GM18870 (cell line): ENCODE measurements around the gene ZBTB46.

ENCODE experiments used
- ATAC-seq: cut with Tn5 transposase; IDR thresholded peaks from one replicate; pipeline ENCODE4 v1.9.1; 2021; ENCODE audit warnings: moderate library complexity; ENCODE audit not compliant: unreplicated experiment

Gene ZBTB46

GRCh38 chr20:63707558-63708300 is 123.3 kb downstream of the ZBTB46 start, which contains the start of the genes ARFRP1 and ZGPAT:
Gene ARFRP1, minus strand, starts transcription at chr20:63707976. Its CDS starts 885 bp downstream, at chr20:63707091.
Gene ZGPAT, plus strand, starts transcription at chr20:63708039. Its CDS starts 542 bp downstream, at chr20:63708581.
- no peak for ATAC-seq

- no peak for ATAC-seq
Observed at GRCh38 chr20:63706852-63707557, 124.1 kb downstream of the ZBTB46 start.

GRCh38 chr20:63706027-63706695 is 124.9 kb downstream of the ZBTB46 start:
- ATAC-seq, result no peak

GRCh38 chr20:63705232-63706026 is 125.6 kb downstream of the ZBTB46 start:
- ATAC-seq, result no peak

- no peak for ATAC-seq
Observed at GRCh38 chr20:63704749-63705117, 126.3 kb downstream of the ZBTB46 start.

GRCh38 chr20:63703976-63704748 is 126.9 kb downstream of the ZBTB46 start:
- no peak for ATAC-seq

GRCh38 chr20:63703471-63703975 is 127.5 kb downstream of the ZBTB46 start:
- no peak for ATAC-seq

GRCh38 chr20:63702751-63703470 is 128.2 kb downstream of the ZBTB46 start:
- ATAC-seq, result no peak

- no peak for ATAC-seq
Observed at GRCh38 chr20:63702036-63702665, 128.9 kb downstream of the ZBTB46 start.

GRCh38 chr20:63701329-63702035 is 129.6 kb downstream of the ZBTB46 start:
- no peak for ATAC-seq

- ATAC-seq, result no peak
Observed at GRCh38 chr20:63701051-63701328, 130.1 kb downstream of the ZBTB46 start.

GRCh38 chr20:63700199-63701050 is 130.6 kb downstream of the ZBTB46 start:
- no peak for ATAC-seq

- no peak for ATAC-seq
Observed at GRCh38 chr20:63699466-63700198, 131.4 kb downstream of the ZBTB46 start.

GRCh38 chr20:63698739-63699465 is 132.2 kb downstream of the ZBTB46 start:
- no peak for ATAC-seq

- ATAC-seq, result no peak
Observed at GRCh38 chr20:63697868-63698545, 133.1 kb downstream of the ZBTB46 start.
